Epithelial cell of proximal tubule (primary cell): ENCODE measurements around the gene CCDC88B. TPM values are rescaled to one million over a fixed set of nuclear protein-coding genes. Genes with fewer than 3 reads are reported as not detected.

Experiments
- DNase-seq: peaks from one replicate; pipeline ENCODE4 v3.0.0-alpha.2; 2011; ENCODE audit warnings: low read depth
- H3K4me3 ChIP-seq: 2 replicates; pipeline ENCODE4 v1.5.1; 2011; ENCODE audit warnings: low read depth, mild to moderate bottlenecking, low read length
- CTCF ChIP-seq: conservative IDR thresholded peaks from 2 replicates; pipeline ENCODE4 v1.5.1; 2012; ENCODE audit warnings: low read depth, mild to moderate bottlenecking, low read length
- total RNA-seq: library from RNA; depleted of rRNA; stranded (reverse); fragments of >200 nt; gene quantifications from 2 replicates; pipeline ENCODE4 v1.2.3, GENCODE V29; 2015

The CCDC88B gene
- total RNA-seq, 1 donor from 2014 or later = 4.8 TPM

GRCh38 chr11:64360448-64360921, 20.5 kb downstream of the CCDC88B start:
- TF ChIP-seq CTCF = no peak
- H3K4me3 ChIP-seq = no peak overlapping the region
- no peak for DNase-seq

- TF ChIP-seq CTCF = no peak
Measured at GRCh38 chr11:64361659-64362058, 21.7 kb downstream of the CCDC88B start.

GRCh38 chr11:64362339-64362738, 22.3 kb downstream of the CCDC88B start:
- no peak for TF ChIP-seq CTCF
- H3K4me3 ChIP-seq = no peak overlapping the region
- DNase-seq = no peak

More at GRCh38 chr11:64361659-64362058, 21.7 kb downstream of the CCDC88B start:
- H3K4me3 ChIP-seq = no peak overlapping the region
- no peak for DNase-seq

GRCh38 chr11:64364435-64364834, 24.4 kb downstream of the CCDC88B start:
- TF ChIP-seq CTCF = no peak
- DNase-seq = no peak
- no peak overlapping the region for H3K4me3 ChIP-seq

GRCh38 chr11:64364911-64365310, 24.9 kb downstream of the CCDC88B start:
- TF ChIP-seq CTCF = no peak
- DNase-seq = no peak
- H3K4me3 ChIP-seq = no peak overlapping the region

- TF ChIP-seq CTCF = no peak
- H3K4me3 ChIP-seq = no peak overlapping the region
- DNase-seq = no peak
Measured at GRCh38 chr11:64366751-64367150, 26.7 kb downstream of the CCDC88B start.

GRCh38 chr11:64367931-64368672, 28.1 kb downstream of the CCDC88B start:
- no peak for TF ChIP-seq CTCF
- no peak for DNase-seq
- no peak overlapping the region for H3K4me3 ChIP-seq
